ENCODE data around the gene NPSR1.

DNA sequence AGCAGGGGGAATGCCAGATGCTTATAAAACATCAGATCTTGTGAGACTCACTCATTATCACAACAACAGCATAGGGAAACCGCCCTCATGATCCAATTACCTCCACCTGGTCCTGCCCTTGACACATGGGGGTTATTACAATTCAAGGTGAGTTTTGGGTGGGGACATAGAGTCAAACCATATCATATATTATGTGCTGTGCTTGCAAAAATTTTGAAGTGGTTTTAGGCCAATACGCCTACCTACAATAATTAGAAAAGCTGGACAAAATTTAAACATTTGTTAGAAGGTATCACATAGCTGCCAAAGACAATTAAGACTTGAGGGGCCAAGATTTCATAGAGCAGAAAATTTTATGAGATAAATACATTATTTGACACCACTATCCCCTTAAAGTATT is 29.5 kb downstream of the NPSR1 start:
- TF ChIP-seq, protein P1, sequence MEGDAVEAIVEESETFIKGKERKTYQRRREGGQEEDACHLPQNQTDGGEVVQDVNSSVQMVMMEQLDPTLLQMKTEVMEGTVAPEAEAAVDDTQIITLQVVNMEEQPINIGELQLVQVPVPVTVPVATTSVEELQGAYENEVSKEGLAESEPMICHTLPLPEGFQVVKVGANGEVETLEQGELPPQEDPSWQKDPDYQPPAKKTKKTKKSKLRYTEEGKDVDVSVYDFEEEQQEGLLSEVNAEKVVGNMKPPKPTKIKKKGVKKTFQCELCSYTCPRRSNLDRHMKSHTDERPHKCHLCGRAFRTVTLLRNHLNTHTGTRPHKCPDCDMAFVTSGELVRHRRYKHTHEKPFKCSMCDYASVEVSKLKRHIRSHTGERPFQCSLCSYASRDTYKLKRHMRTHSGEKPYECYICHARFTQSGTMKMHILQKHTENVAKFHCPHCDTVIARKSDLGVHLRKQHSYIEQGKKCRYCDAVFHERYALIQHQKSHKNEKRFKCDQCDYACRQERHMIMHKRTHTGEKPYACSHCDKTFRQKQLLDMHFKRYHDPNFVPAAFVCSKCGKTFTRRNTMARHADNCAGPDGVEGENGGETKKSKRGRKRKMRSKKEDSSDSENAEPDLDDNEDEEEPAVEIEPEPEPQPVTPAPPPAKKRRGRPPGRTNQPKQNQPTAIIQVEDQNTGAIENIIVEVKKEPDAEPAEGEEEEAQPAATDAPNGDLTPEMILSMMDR (IDR thresholded peaks at IDR 0.05): no peak
- no peak for TF ChIP-seq POLR2A (IDR thresholded peaks at IDR 0.05)

Data from uterus (tissue), 2 donors.